ENCODE measurements around the gene IDH3A.

- TF ChIP-seq EZH2 (IDR thresholded peaks at IDR 0.05; ENCODE audit: borderline replicate concordance, low read depth, low read length, poor library complexity, severe bottlenecking), result no peak
- TF ChIP-seq CTCF (conservative IDR thresholded peaks at IDR 0.05; ENCODE audit: low read depth, low read length), result no peak
Observed at GRCh38 chr15:78148392-78149067, 632 bp upstream of the IDH3A start.

Data from A673 (cell line).